ENCODE measurements around the gene IFFO2. TPM values are rescaled to one million over a fixed set of nuclear protein-coding genes. Genes with fewer than 3 reads are reported as not detected.

The IFFO2 gene
- total RNA-seq, 1 experiment from 2014 or later, result 11.7 TPM

DNA sequence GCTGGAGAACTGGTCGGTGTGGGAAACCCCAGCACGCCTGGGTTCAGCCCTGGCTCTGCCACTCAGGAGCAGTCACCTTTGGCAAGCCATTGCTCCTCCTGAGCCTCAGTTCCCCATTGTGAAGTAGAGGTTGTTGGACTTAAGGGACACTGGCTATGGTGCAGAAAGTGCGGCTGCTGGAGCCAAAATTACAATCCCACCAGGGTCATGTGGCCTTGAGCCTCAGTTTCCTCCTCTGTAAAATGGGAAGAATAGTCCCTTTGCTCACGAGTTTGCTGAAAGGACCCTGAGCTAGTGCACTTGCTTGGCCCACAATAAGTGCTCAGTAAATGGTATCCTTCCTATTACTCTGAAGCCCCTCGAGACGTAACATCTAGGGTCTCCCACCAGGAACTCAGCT lies 82.4 kb downstream of the IFFO2 start:
- no peaks in the 10 kb centered on the region for H4K20me1 ChIP-seq (ENCODE audit: insufficient read depth)
- no peak overlapping the region for H3K4me2 ChIP-seq
- H3F3A ChIP-seq (ENCODE audit: insufficient read depth, low read depth), result no peaks in the 10 kb centered on the region
- no peak for DNase-seq
- TF ChIP-seq, protein P1, sequence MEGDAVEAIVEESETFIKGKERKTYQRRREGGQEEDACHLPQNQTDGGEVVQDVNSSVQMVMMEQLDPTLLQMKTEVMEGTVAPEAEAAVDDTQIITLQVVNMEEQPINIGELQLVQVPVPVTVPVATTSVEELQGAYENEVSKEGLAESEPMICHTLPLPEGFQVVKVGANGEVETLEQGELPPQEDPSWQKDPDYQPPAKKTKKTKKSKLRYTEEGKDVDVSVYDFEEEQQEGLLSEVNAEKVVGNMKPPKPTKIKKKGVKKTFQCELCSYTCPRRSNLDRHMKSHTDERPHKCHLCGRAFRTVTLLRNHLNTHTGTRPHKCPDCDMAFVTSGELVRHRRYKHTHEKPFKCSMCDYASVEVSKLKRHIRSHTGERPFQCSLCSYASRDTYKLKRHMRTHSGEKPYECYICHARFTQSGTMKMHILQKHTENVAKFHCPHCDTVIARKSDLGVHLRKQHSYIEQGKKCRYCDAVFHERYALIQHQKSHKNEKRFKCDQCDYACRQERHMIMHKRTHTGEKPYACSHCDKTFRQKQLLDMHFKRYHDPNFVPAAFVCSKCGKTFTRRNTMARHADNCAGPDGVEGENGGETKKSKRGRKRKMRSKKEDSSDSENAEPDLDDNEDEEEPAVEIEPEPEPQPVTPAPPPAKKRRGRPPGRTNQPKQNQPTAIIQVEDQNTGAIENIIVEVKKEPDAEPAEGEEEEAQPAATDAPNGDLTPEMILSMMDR (conservative IDR thresholded peaks at IDR 0.05), result no peak
- no peak for TF ChIP-seq EZH2 (IDR thresholded peaks at IDR 0.05; ENCODE audit: low read depth)
- no peaks in the 10 kb centered on the region for H3K9me3 ChIP-seq (ENCODE audit: insufficient read depth, low read depth)
- H2AFZ ChIP-seq, result no peak overlapping the region
- no peaks in the 10 kb centered on the region for H3K79me2 ChIP-seq (ENCODE audit: low read depth)
- ChIA-PET POLR2A (ENCODE audit: unreplicated experiment) (no interaction called here), CTCF (interaction anchor here (0.6 kb wide), 1 partner anchor 687 kb away, joined by 15 read pairs; no protein-coding TSS in a partner anchor)
- H3K4me1 ChIP-seq (replicated peaks; ENCODE audit: insufficient read depth), result no peaks in the 10 kb centered on the region
- H3K27me3 ChIP-seq (ENCODE audit: insufficient read depth, low read depth), result no peaks in the 10 kb centered on the region
- H3K27ac ChIP-seq, result no peak overlapping the region
- no TSS peak for BruUV-seq (replicated peaks)
- intact Hi-C loops (cut with micrococcal nuclease; ENCODE audit: unreplicated experiment), result no loop called here
- no peak overlapping the region for H3K4me3 ChIP-seq
- no peaks in the 10 kb centered on the region for H3K9me2 ChIP-seq (ENCODE audit: insufficient read depth)
- no peaks in the 10 kb centered on the region for H3K36me3 ChIP-seq (ENCODE audit: low read depth)

DNA sequence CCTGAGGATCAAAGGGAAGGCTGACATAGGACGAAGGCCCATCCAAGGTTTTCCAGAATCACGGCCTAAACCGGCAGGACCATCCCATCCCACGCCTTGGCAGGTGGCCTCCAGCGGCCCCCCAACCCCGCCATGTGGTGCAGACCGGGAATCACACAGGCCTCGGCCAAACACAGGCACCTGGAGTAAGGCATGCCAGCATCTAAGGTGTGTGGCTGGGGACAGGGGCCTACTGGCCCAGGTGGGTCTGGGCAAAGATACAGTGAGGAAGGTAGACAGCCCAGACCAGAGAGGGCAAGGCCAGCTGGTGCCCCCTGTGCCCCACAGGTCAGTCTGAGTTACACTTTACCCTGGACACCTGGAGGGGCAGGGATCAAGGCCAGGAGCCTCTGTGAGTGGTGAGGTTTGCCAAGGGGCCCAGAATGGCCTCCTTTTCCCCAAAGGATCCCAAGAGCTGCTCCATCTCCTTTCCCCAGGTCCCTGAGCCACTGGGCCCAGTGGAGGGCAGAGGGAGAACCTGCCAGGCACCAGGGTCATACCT lies 84.3 kb downstream of the IFFO2 start:
- no peak for TF ChIP-seq EZH2 (IDR thresholded peaks at IDR 0.05; ENCODE audit: low read depth)
- TF ChIP-seq, protein P1 (conservative IDR thresholded peaks at IDR 0.05), result no peak
- Histone ChIP-seq H3K4me2 (no peak overlapping the region), H3K27me3 (ENCODE audit: insufficient read depth, low read depth) (peaks cover 1% of the 10 kb centered on the region; the same call in 1 of the 2 replicates), H3K9me3 (ENCODE audit: insufficient read depth, low read depth) (no peaks in the 10 kb centered on the region), H3K4me3 (no peak overlapping the region), H3K36me3 (ENCODE audit: low read depth) (no peaks in the 10 kb centered on the region), H3K4me1 (replicated peaks; ENCODE audit: insufficient read depth) (no peaks in the 10 kb centered on the region), H3K79me2 (ENCODE audit: low read depth) (no peaks in the 10 kb centered on the region), H2AFZ (no peak overlapping the region), H3K9me2 (ENCODE audit: insufficient read depth) (no peaks in the 10 kb centered on the region), H4K20me1 (ENCODE audit: insufficient read depth) (no peaks in the 10 kb centered on the region), H3F3A (ENCODE audit: insufficient read depth, low read depth) (no peaks in the 10 kb centered on the region), H3K27ac (no peak overlapping the region)
- ChIA-PET POLR2A (ENCODE audit: unreplicated experiment) (no interaction called here), CTCF (interaction anchor here (0.6 kb wide), 1 partner anchor 184 kb away, joined by 5 read pairs; no protein-coding TSS in a partner anchor)
- intact Hi-C loops (cut with micrococcal nuclease; ENCODE audit: unreplicated experiment), result no loop called here
- BruUV-seq (replicated peaks), result no TSS peak
- DNase-seq, result no peak

DNA sequence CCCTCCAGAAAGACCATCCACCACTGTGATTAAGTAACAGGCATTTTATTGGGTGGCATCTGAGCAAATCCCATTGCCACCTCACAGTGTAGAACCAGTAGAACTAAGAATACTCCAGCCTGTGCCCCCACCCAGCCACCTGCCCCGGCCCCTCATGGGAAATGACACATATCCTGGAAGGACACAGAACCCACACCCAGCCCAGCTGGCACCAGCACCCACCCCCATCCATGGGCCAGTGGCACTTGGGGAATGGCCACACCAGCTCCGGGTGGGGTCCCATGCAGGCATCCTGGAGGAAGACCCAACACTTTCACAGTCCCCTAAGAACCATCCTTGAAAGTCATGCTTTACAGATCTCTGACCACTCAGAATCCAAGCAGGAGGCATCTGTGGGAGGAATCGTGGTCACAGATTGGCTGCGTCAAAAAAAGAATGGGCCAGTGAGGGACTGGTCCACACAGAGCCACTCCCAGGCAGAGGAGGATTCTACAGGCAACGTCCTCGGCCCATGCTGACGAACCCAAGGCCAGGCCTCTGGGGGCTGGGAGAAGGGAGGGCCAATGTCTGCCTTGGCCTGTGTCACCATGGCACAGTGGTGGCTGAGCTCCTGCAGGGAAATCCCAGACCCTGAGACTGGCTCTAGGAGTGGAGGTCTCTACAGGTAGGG lies 84.9 kb downstream of the IFFO2 start:
- H3K27me3 ChIP-seq (ENCODE audit: insufficient read depth, low read depth), result peaks cover 7% of the 10 kb centered on the region; the same call in 1 of the 2 replicates
- no peaks in the 10 kb centered on the region for H3K79me2 ChIP-seq (ENCODE audit: low read depth)
- H3K4me2 ChIP-seq, result no peak overlapping the region
- H3F3A ChIP-seq (ENCODE audit: insufficient read depth, low read depth), result no peaks in the 10 kb centered on the region
- no peaks in the 10 kb centered on the region for H3K36me3 ChIP-seq (ENCODE audit: low read depth)
- no peaks in the 10 kb centered on the region for H4K20me1 ChIP-seq (ENCODE audit: insufficient read depth)
- TF ChIP-seq, protein P1 (conservative IDR thresholded peaks at IDR 0.05), result no peak
- no peak for TF ChIP-seq EZH2 (IDR thresholded peaks at IDR 0.05; ENCODE audit: low read depth)
- no peak overlapping the region for H3K27ac ChIP-seq
- no peak for DNase-seq
- no peaks in the 10 kb centered on the region for H3K9me2 ChIP-seq (ENCODE audit: insufficient read depth)
- CTCF ChIA-PET, result no interaction called here
- H3K4me1 ChIP-seq (replicated peaks; ENCODE audit: insufficient read depth), result no peaks in the 10 kb centered on the region
- no TSS peak for BruUV-seq (replicated peaks)
- intact Hi-C loops (cut with micrococcal nuclease; ENCODE audit: unreplicated experiment), result no loop called here
- H3K9me3 ChIP-seq (ENCODE audit: insufficient read depth, low read depth), result no peaks in the 10 kb centered on the region
- H3K4me3 ChIP-seq, result no peak overlapping the region
- H2AFZ ChIP-seq, result no peak overlapping the region
- POLR2A ChIA-PET (ENCODE audit: unreplicated experiment), result no interaction called here

Measured in PC-9 (cell line).